GM19463 (cell line): ENCODE results near the gene BTAF1.
"Not testable (repeated sequence)": the region's sequence is repeated elsewhere in the genome, so short reads cannot be mapped to it uniquely, and the experiment has no call there.

ENCODE experiments used
- ATAC-seq: cut with Tn5 transposase; IDR thresholded peaks from one replicate; pipeline ENCODE4 v1.9.1; 2021; ENCODE audit warnings: mild to moderate bottlenecking, moderate library complexity; ENCODE audit not compliant: unreplicated experiment

BTAF1 gene

GRCh38 chr10:91976317-91977051, 52.9 kb downstream of the BTAF1 start:
- ATAC-seq, result no peak

- no peak for ATAC-seq
These were observed 53.9 kb downstream of the BTAF1 start for GRCh38 chr10:91977491-91977890.

- no peak for ATAC-seq
These were observed 55.0 kb downstream of the BTAF1 start for GRCh38 chr10:91978585-91978984.

GRCh38 chr10:91980319-91980718, 56.7 kb downstream of the BTAF1 start:
- no peak for ATAC-seq

GRCh38 chr10:91983416-91983815, 59.8 kb downstream of the BTAF1 start:
- ATAC-seq, result no peak

- ATAC-seq, result no peak
These were observed 63.9 kb downstream of the BTAF1 start for GRCh38 chr10:91987397-91988037.

GRCh38 chr10:91992031-91992430, 68.5 kb downstream of the BTAF1 start:
- ATAC-seq, result no peak

- no peak for ATAC-seq
These were observed 72.7 kb downstream of the BTAF1 start for GRCh38 chr10:91996266-91996665.

GRCh38 chr10:92001581-92001980, 78.0 kb downstream of the BTAF1 start:
- no peak for ATAC-seq

GRCh38 chr10:92001995-92002394, 78.4 kb downstream of the BTAF1 start:
- ATAC-seq, result no peak

GRCh38 chr10:92003258-92003657, 79.7 kb downstream of the BTAF1 start:
- no peak for ATAC-seq

- no peak for ATAC-seq
These were observed 82.4 kb downstream of the BTAF1 start for GRCh38 chr10:92005978-92006377.

- ATAC-seq, result no peak
These were observed 85.9 kb downstream of the BTAF1 start for GRCh38 chr10:92009445-92009844.

GRCh38 chr10:92010047-92010735, 86.6 kb downstream of the BTAF1 start:
- ATAC-seq, result no peak

GRCh38 chr10:92011560-92012214, 88.1 kb downstream of the BTAF1 start:
- no peak for ATAC-seq

- no peak for ATAC-seq
These were observed 91.0 kb downstream of the BTAF1 start for GRCh38 chr10:92014620-92015019.

- no peak for ATAC-seq
These were observed 101.1 kb downstream of the BTAF1 start for GRCh38 chr10:92024700-92025099.

GRCh38 chr10:92025340-92025739, 101.8 kb downstream of the BTAF1 start:
- ATAC-seq, result not testable (repeated sequence)

- ATAC-seq, result no peak
These were observed 103.6 kb downstream of the BTAF1 start for GRCh38 chr10:92027141-92027540.

GRCh38 chr10:92031580-92031979, 108.0 kb downstream of the BTAF1 start:
- no peak for ATAC-seq

GRCh38 chr10:92033070-92033469, 109.5 kb downstream of the BTAF1 start:
- not testable (repeated sequence) for ATAC-seq
